Endodermal cell (in vitro differentiated cells): ENCODE data around the gene GSX2. TPM values are rescaled to one million over a fixed set of nuclear protein-coding genes. Genes with fewer than 3 reads are reported as not detected.

Experiments
- DNase-seq: peaks from one replicate; pipeline ENCODE4 v3.0.0-alpha.2; 2017
- H3K27ac ChIP-seq: 2 replicates; pipeline ENCODE4 v1.5.1; 2013; ENCODE audit warnings: mild to moderate bottlenecking, low read depth, low read length, moderate library complexity
- H3K27me3 ChIP-seq: 2 replicates; pipeline ENCODE4 v1.6.1; 2013; ENCODE audit warnings: mild to moderate bottlenecking, low read length, moderate library complexity; ENCODE audit not compliant: insufficient read depth, control insufficient read depth, poor library complexity, severe bottlenecking
- H3K36me3 ChIP-seq: 2 replicates; pipeline ENCODE4 v1.7.0; 2013; ENCODE audit warnings: mild to moderate bottlenecking, low read length, moderate library complexity; ENCODE audit not compliant: control insufficient read depth, insufficient read depth
- H3K4me1 ChIP-seq: one replicate; pipeline ENCODE4 v1.7.0; 2013; ENCODE audit warnings: low read length; ENCODE audit not compliant: control insufficient read depth, insufficient read depth
- H3K4me3 ChIP-seq: 2 replicates; pipeline ENCODE4 v1.5.1; 2013; ENCODE audit warnings: mild to moderate bottlenecking, low read length, moderate library complexity
- H3K9ac ChIP-seq: 2 replicates; pipeline ENCODE4 v1.6.1; 2013; ENCODE audit warnings: mild to moderate bottlenecking, low read length, moderate library complexity; ENCODE audit not compliant: poor library complexity, severe bottlenecking; ENCODE audit errors: extremely low read depth
- H3K9me3 ChIP-seq: 2 replicates; pipeline ENCODE4 v1.6.1; 2013; ENCODE audit warnings: mild to moderate bottlenecking, low read length, moderate library complexity; ENCODE audit not compliant: control insufficient read depth
- H3K27ac Mint-ChIP-seq: 2 replicates; pipeline ENCODE4 v1.8.0; 2020; ENCODE audit warnings: mixed read lengths
- H3K27me3 Mint-ChIP-seq: 2 replicates; pipeline ENCODE4 v1.8.0; 2021; ENCODE audit warnings: mild to moderate bottlenecking, mixed read lengths; ENCODE audit not compliant: insufficient read depth
- H3K36me3 Mint-ChIP-seq: 2 replicates; pipeline ENCODE4 v1.8.0; 2020; ENCODE audit warnings: low read depth, mixed read lengths
- H3K4me1 Mint-ChIP-seq: 2 replicates; pipeline ENCODE4 v1.8.0; 2020; ENCODE audit warnings: mixed read lengths
- H3K4me3 Mint-ChIP-seq: 2 replicates; pipeline ENCODE4 v1.8.0; 2020; ENCODE audit warnings: mild to moderate bottlenecking, moderate library complexity, mixed read lengths
- H3K9me3 Mint-ChIP-seq: 2 replicates; pipeline ENCODE4 v1.8.0; 2020; ENCODE audit warnings: mild to moderate bottlenecking, mixed read lengths
- WGBS, 2 experiments: methylation state at CpG; one replicate each; pipeline versions ENCODE4 v1.1.5 to v1.1.7; 2013; ENCODE audit warnings: missing lambda C conversion rate in 2 of 2, mixed read lengths in 1 of 2; ENCODE audit not compliant: insufficient coverage in 1 of 2, insufficient read length in 1 of 2; 5-methylcytosine and 5-hydroxymethylcytosine counted together
- total RNA-seq, 2 donors: library from RNA; stranded (reverse); fragmentation: NEBNext Ultra II Directional in 1 of 2; extraction: Animal tissue kit (Norgen Biotek cat#: 25700) in 1 of 2; gene quantifications; 2 replicates in 1 of 2; 3 replicates in 1 of 2; pipeline ENCODE4 v1.2.1, GENCODE V29; 2021
- TF ChIP-seq, protein P1 (sequence below): fragments of 200-600 bp; sonication (generic); conservative IDR thresholded peaks from 2 replicates; pipeline ENCODE4 v1.5.0; 2021; ENCODE audit warnings: antibody characterized with exemption, mild to moderate bottlenecking

The GSX2 gene
- total RNA-seq, 2 donors from 2014 or later = not detected

DNA sequence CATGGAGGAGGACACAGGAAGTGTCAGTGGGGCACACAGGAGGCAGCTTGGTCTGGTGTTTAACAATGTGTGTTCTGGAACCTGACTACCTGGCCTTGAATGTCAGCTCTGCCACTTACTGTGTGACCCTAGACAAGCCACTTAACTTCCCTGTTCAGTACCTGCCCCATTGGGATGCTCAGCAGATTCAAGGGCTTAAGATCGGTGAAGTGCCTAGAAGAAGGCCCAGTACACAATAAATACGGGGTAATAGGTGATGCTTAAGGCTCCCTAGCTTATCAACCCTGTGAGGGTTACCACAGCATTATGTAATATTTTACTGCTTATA lies 33.9 kb upstream of the GSX2 start:
- H3K4me1 Mint-ChIP-seq = peaks cover 44% of the 10 kb centered on the region
- H3K27ac ChIP-seq = no peak overlapping the region
- TF ChIP-seq, protein P1, sequence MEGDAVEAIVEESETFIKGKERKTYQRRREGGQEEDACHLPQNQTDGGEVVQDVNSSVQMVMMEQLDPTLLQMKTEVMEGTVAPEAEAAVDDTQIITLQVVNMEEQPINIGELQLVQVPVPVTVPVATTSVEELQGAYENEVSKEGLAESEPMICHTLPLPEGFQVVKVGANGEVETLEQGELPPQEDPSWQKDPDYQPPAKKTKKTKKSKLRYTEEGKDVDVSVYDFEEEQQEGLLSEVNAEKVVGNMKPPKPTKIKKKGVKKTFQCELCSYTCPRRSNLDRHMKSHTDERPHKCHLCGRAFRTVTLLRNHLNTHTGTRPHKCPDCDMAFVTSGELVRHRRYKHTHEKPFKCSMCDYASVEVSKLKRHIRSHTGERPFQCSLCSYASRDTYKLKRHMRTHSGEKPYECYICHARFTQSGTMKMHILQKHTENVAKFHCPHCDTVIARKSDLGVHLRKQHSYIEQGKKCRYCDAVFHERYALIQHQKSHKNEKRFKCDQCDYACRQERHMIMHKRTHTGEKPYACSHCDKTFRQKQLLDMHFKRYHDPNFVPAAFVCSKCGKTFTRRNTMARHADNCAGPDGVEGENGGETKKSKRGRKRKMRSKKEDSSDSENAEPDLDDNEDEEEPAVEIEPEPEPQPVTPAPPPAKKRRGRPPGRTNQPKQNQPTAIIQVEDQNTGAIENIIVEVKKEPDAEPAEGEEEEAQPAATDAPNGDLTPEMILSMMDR = no peak
- no peaks in the 10 kb centered on the region for H3K9me3 ChIP-seq
- no peak overlapping the region for H3K4me3 Mint-ChIP-seq
- H3K27me3 ChIP-seq = no peaks in the 10 kb centered on the region
- H3K27me3 Mint-ChIP-seq = no peaks in the 10 kb centered on the region
- H3K4me3 ChIP-seq = no peak overlapping the region
- no peak overlapping the region for H3K27ac Mint-ChIP-seq
- no peak for DNase-seq
- H3K36me3 Mint-ChIP-seq = no peaks in the 10 kb centered on the region
- H3K9ac ChIP-seq = no peak overlapping the region
- H3K9me3 Mint-ChIP-seq = no peaks in the 10 kb centered on the region
- H3K4me1 ChIP-seq = peaks cover 11% of the 10 kb centered on the region
- H3K36me3 ChIP-seq = no peaks in the 10 kb centered on the region
- 98% methylated on average over 2 of the region's 2 CpGs; no CpG with 5 or more reads in 1 of the 2 experiments for WGBS, 2 experiments

DNA sequence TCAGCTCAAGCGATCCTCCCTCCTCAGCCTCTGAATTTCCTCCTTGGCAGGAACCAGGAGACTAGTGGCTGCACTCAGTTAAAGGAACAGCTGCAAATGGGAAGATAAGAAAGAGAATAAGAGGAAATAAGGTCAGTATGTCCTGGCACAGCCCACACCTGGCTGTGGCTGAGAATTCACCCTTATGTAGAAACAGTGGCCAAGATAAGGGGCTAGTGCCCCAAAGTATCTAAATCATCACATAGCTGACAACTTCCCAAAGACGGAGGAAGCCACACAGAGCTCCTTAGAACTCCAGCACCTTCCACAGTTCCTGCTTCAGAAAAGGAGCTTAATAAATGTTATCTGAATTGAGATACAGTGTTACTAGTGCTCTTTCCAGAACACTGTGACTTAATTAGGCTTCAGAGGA lies 33.2 kb upstream of the GSX2 start:
- H3K36me3 Mint-ChIP-seq = no peaks in the 10 kb centered on the region
- peaks cover 42% of the 10 kb centered on the region for H3K4me1 Mint-ChIP-seq
- H3K4me1 ChIP-seq = peaks cover 11% of the 10 kb centered on the region
- H3K27me3 ChIP-seq = no peaks in the 10 kb centered on the region
- no peak overlapping the region for H3K4me3 Mint-ChIP-seq
- TF ChIP-seq, protein P1 = no peak
- H3K9me3 ChIP-seq = no peaks in the 10 kb centered on the region
- WGBS, 2 experiments = 71% methylated on average over 2 of the region's 2 CpGs; no CpG with 5 or more reads in 1 of the 2 experiments
- no peak overlapping the region for H3K9ac ChIP-seq
- no peaks in the 10 kb centered on the region for H3K36me3 ChIP-seq
- H3K9me3 Mint-ChIP-seq = no peaks in the 10 kb centered on the region
- no peak overlapping the region for H3K4me3 ChIP-seq
- no peak for DNase-seq
- no peak overlapping the region for H3K27ac ChIP-seq
- no peak overlapping the region for H3K27ac Mint-ChIP-seq
- H3K27me3 Mint-ChIP-seq = no peaks in the 10 kb centered on the region

DNA sequence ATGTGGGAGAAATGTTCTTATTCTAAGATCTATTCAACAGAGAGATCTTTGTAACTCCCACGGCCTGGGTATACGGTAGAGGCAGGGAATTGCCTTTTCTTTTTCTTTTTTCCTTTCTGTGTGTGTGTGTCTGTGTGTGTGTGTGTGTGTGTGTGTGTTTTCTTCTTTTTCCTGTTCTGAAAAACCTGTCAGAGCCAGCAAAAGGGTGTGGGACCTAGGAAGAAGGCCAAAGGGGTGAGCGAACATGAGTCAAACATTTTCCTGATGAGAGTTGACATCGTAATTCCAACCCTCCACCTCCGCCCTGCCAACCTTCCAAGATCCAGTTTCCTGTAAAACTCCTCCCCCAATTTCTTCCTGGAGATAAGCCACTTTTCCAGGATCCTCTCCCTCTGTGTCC lies 32.8 kb upstream of the GSX2 start:
- no peaks in the 10 kb centered on the region for H3K27me3 Mint-ChIP-seq
- H3K4me1 Mint-ChIP-seq = peaks cover 38% of the 10 kb centered on the region
- Histone ChIP-seq H3K27ac (no peak overlapping the region), H3K9me3 (no peaks in the 10 kb centered on the region), H3K27me3 (no peaks in the 10 kb centered on the region), H3K9ac (no peak overlapping the region), H3K4me3 (no peak overlapping the region), H3K36me3 (no peaks in the 10 kb centered on the region), H3K4me1 (peaks cover 11% of the 10 kb centered on the region)
- no peak overlapping the region for H3K27ac Mint-ChIP-seq
- no peak for DNase-seq
- no peaks in the 10 kb centered on the region for H3K9me3 Mint-ChIP-seq
- WGBS, 2 experiments = 63 to 72% methylated on average over 2 to 5 of the region's 5 CpGs
- H3K36me3 Mint-ChIP-seq = no peaks in the 10 kb centered on the region
- H3K4me3 Mint-ChIP-seq = no peak overlapping the region
- TF ChIP-seq, protein P1 = no peak
